Peyer's patch (tissue), 4 donors: Measurements from ENCODE around the gene PRKAA2. TPM values are rescaled to one million over a fixed set of nuclear protein-coding genes. Genes with fewer than 3 reads are reported as not detected.

Source experiments
- DNase-seq, 3 donors: peaks; one replicate each; pipeline ENCODE4 v3.0.0-alpha.2; 2017 to 2019
- H3K27ac ChIP-seq, 4 donors: fragments of 200-600 bp; sonication (generic); one replicate each; pipeline ENCODE4 v1.5.1; 2016 to 2019
- H3K27me3 ChIP-seq, 2 donors: fragments of 200-600 bp; sonication (generic); one replicate each; pipeline ENCODE4 v1.5.1; 2019
- H3K36me3 ChIP-seq, 3 donors: fragments of 200-600 bp; sonication (generic); one replicate each; pipeline ENCODE4 v1.5.1; 2016 to 2019
- H3K4me1 ChIP-seq, 4 donors: fragments of 200-600 bp; sonication (generic); one replicate each; pipeline ENCODE4 v1.5.1; 2016 to 2019
- H3K4me3 ChIP-seq, 4 donors: fragments of 200-600 bp; sonication (generic); 1 replicate in 3 of 4; 2 replicates in 1 of 4; pipeline ENCODE4 v1.5.1; 2016 to 2019; ENCODE audit warnings: mild to moderate bottlenecking in 1 of 4
- H3K9me3 ChIP-seq, 4 donors: fragments of 200-600 bp; sonication (generic); one replicate each; pipeline ENCODE4 v1.5.1; 2016 to 2019; ENCODE audit warnings: mild to moderate bottlenecking in 1 of 4
- CTCF ChIP-seq, 6 experiments: fragments of 450-650 bp in 4 of 6; fragments of 200-600 bp in 2 of 6; sonication (generic) in 1 of 6; IDR thresholded peaks; one replicate each; pipeline ENCODE4 v1.5.1; 2017 to 2019; ENCODE audit warnings: antibody characterized with exemption in 6 of 6, mild to moderate bottlenecking in 3 of 6, moderate library complexity in 1 of 6
- POLR2A ChIP-seq, 2 donors: fragments of 450-650 bp; IDR thresholded peaks; one replicate each; pipeline ENCODE4 v1.5.1; 2017; ENCODE audit warnings: antibody characterized with exemption in 2 of 2, mild to moderate bottlenecking in 2 of 2, moderate library complexity in 2 of 2
- total RNA-seq, 4 donors: library from RNA; depleted of rRNA; stranded (reverse); fragments of >200 nt; gene quantifications; one replicate each; pipeline ENCODE4 v1.1.0, GENCODE V29; 2016

The PRKAA2 gene
- total RNA-seq, 4 donors from 2014 or later, result 0.53 to 2.4 (median 1.4) TPM

GRCh38 chr1:56671542-56671941, 26.4 kb downstream of the PRKAA2 start:
- no peak overlapping the region for H3K27ac ChIP-seq
- H3K4me1 ChIP-seq, result no peaks in the 10 kb centered on the region
- H3K27me3 ChIP-seq, result no peaks in the 10 kb centered on the region
- no peak for DNase-seq
- no peaks in the 10 kb centered on the region for H3K36me3 ChIP-seq
- no peak overlapping the region for H3K4me3 ChIP-seq
- no peaks in the 10 kb centered on the region for H3K9me3 ChIP-seq
- TF ChIP-seq CTCF (IDR thresholded peaks at IDR 0.05) (no peak), POLR2A (IDR thresholded peaks at IDR 0.05) (no peak)

GRCh38 chr1:56672579-56672978, 27.5 kb downstream of the PRKAA2 start:
- Histone ChIP-seq H3K9me3 (no peaks in the 10 kb centered on the region), H3K27me3 (no peaks in the 10 kb centered on the region), H3K27ac (no peak overlapping the region), H3K4me3 (no peak overlapping the region), H3K36me3 (no peaks in the 10 kb centered on the region), H3K4me1 (no peaks in the 10 kb centered on the region)
- no peak for DNase-seq
- TF ChIP-seq CTCF (IDR thresholded peaks at IDR 0.05) (no peak), POLR2A (IDR thresholded peaks at IDR 0.05) (no peak)

GRCh38 chr1:56675763-56676162, 30.6 kb downstream of the PRKAA2 start:
- DNase-seq, result no peak
- Histone ChIP-seq H3K27me3 (no peaks in the 10 kb centered on the region), H3K4me1 (no peaks in the 10 kb centered on the region), H3K27ac (no peak overlapping the region), H3K36me3 (no peaks in the 10 kb centered on the region), H3K4me3 (no peak overlapping the region), H3K9me3 (no peaks in the 10 kb centered on the region)
- TF ChIP-seq POLR2A (IDR thresholded peaks at IDR 0.05) (no peak), CTCF (IDR thresholded peaks at IDR 0.05) (no peak)

GRCh38 chr1:56676571-56677035, 31.5 kb downstream of the PRKAA2 start:
- no peak for DNase-seq
- no peaks in the 10 kb centered on the region for H3K9me3 ChIP-seq
- TF ChIP-seq CTCF (IDR thresholded peaks at IDR 0.05), result no peak
- no peak for TF ChIP-seq POLR2A (IDR thresholded peaks at IDR 0.05)
- no peaks in the 10 kb centered on the region for H3K36me3 ChIP-seq
- H3K27ac ChIP-seq, result no peak overlapping the region
- no peaks in the 10 kb centered on the region for H3K27me3 ChIP-seq
- no peaks in the 10 kb centered on the region for H3K4me1 ChIP-seq
- H3K4me3 ChIP-seq, result no peak overlapping the region

GRCh38 chr1:56683569-56683968, 38.5 kb downstream of the PRKAA2 start:
- H3K4me1 ChIP-seq, result no peaks in the 10 kb centered on the region
- H3K27ac ChIP-seq, result no peak overlapping the region
- H3K9me3 ChIP-seq, result no peaks in the 10 kb centered on the region
- no peak for TF ChIP-seq POLR2A (IDR thresholded peaks at IDR 0.05)
- TF ChIP-seq CTCF (IDR thresholded peaks at IDR 0.05), result no peak
- no peak overlapping the region for H3K4me3 ChIP-seq
- no peaks in the 10 kb centered on the region for H3K27me3 ChIP-seq
- DNase-seq, result no peak
- no peaks in the 10 kb centered on the region for H3K36me3 ChIP-seq

GRCh38 chr1:56686169-56686568, 41.1 kb downstream of the PRKAA2 start:
- Histone ChIP-seq H3K27ac (no peak overlapping the region), H3K4me3 (no peak overlapping the region), H3K9me3 (no peaks in the 10 kb centered on the region), H3K27me3 (no peaks in the 10 kb centered on the region), H3K36me3 (no peaks in the 10 kb centered on the region), H3K4me1 (no peaks in the 10 kb centered on the region)
- no peak for DNase-seq
- TF ChIP-seq POLR2A (IDR thresholded peaks at IDR 0.05) (no peak), CTCF (IDR thresholded peaks at IDR 0.05) (no peak)
